ENCODE data around the gene GRB10.

The GRB10 gene

DNA sequence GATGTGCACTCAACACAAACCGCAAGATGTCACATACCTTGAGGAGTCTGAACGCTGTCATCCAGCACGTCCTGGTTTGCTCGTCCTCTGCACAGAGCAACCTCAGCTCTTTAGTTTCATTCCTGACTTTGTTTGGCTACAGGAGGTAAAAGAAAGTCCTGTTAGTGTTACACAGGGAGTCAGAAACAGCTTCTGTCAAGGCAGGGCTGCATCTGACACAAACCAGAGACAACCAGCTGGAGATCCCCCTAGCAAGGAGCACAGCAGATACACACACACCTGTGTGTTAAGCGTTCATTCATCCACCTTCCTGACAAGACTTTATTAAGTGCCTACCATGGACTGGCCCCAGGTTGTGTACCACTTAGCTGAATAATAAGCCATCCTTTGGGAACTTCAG, 170.0 kb downstream of the GRB10 start:
- DNase-seq (ENCODE audit: low read depth, low spot score): no peak

- no peak for DNase-seq (ENCODE audit: low read depth, low spot score)
These were observed 172.0 kb downstream of the GRB10 start for GRCh38 chr7:50610521-50611277.

GRCh38 chr7:50608196-50608906, 174.3 kb downstream of the GRB10 start:
- DNase-seq (ENCODE audit: low read depth, low spot score): no peak

GRCh38 chr7:50607524-50608125, 175.1 kb downstream of the GRB10 start:
- DNase-seq (ENCODE audit: low read depth, low spot score): no peak

GRCh38 chr7:50605059-50605458, 177.6 kb downstream of the GRB10 start:
- no peak for DNase-seq (ENCODE audit: low read depth, low spot score)

- no peak for DNase-seq (ENCODE audit: low read depth, low spot score)
These were observed 179.4 kb downstream of the GRB10 start for GRCh38 chr7:50603287-50603686.

DNA sequence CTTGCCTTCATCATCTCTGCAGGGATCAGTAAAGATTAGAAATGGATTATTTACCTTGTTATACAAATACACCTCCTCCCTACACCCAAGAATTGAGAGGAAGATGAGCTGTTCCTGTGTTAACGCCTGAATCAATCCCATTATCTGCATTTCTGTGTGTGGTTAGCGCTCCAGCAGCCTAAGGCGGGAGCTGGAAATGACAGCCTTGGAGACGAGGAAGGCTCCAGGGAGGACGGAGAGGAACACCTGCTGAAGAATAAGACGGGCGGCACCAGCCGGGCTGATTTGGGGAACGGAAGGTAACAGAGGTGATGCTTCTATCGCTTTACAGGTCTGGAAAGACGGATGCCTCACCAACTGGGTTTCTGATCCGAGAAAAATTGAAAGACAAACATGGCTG, 183.3 kb downstream of the GRB10 start:
- DNase-seq (ENCODE audit: low read depth, low spot score): no peak

- DNase-seq (ENCODE audit: low read depth, low spot score): no peak
These were observed 184.0 kb downstream of the GRB10 start for GRCh38 chr7:50598460-50599343.

- DNase-seq (ENCODE audit: low read depth, low spot score): no peak
These were observed 186.2 kb downstream of the GRB10 start for GRCh38 chr7:50596484-50596883.

DNA sequence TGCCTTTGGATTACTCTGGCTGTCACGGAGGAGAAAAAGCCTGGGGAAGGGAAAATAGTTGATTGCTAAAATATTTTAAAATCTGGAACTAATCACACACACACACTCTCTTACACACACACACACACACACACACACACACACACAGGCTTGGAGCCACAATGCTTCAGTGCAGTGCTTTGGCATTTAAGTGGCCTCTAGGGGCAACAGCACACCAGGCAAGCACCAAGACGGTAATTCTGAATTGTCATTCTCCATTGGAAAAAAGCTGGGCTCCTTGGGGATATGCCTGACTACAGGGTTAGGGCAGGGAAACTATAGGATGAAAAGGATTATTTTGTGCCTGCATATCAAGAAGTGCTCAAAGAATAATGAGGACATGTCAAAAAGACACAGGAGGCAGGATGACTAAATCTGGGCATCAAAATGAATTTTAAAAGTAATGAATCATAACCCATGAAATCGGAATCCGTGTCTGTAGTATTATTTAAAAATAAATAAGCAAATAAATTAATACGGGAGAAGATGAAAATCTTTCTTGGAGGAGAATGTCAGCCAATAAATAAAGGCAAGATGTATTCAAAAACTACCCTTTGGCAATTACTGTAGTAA, 187.1 kb downstream of the GRB10 start:
- DNase-seq (ENCODE audit: low read depth, low spot score): no peak

- no peak for DNase-seq (ENCODE audit: low read depth, low spot score)
These were observed 187.8 kb downstream of the GRB10 start for GRCh38 chr7:50594734-50595485.

GRCh38 chr7:50594136-50594535, 188.6 kb downstream of the GRB10 start:
- DNase-seq (ENCODE audit: low read depth, low spot score): no peak

DNA sequence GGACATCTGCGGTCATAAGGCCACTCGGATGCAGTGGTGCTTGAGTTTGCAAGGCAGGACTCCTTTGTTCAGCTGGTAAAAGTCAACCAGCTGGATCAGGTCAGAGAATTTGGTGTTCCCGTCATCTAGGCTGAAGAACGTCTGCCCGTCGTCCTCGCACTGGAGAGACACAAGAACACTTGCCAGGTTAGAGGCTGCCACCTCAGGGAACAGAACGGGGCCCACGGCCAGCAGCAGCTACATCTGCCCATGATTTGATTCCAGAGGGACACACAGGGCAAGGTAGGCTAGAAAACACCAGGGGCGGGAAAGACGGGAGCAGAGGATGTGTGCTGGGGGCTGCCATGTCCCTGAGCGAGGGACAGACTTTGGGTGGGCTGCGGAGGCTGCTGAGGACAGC, 189.8 kb downstream of the GRB10 start:
- DNase-seq (ENCODE audit: low read depth, low spot score): no peak

DNA sequence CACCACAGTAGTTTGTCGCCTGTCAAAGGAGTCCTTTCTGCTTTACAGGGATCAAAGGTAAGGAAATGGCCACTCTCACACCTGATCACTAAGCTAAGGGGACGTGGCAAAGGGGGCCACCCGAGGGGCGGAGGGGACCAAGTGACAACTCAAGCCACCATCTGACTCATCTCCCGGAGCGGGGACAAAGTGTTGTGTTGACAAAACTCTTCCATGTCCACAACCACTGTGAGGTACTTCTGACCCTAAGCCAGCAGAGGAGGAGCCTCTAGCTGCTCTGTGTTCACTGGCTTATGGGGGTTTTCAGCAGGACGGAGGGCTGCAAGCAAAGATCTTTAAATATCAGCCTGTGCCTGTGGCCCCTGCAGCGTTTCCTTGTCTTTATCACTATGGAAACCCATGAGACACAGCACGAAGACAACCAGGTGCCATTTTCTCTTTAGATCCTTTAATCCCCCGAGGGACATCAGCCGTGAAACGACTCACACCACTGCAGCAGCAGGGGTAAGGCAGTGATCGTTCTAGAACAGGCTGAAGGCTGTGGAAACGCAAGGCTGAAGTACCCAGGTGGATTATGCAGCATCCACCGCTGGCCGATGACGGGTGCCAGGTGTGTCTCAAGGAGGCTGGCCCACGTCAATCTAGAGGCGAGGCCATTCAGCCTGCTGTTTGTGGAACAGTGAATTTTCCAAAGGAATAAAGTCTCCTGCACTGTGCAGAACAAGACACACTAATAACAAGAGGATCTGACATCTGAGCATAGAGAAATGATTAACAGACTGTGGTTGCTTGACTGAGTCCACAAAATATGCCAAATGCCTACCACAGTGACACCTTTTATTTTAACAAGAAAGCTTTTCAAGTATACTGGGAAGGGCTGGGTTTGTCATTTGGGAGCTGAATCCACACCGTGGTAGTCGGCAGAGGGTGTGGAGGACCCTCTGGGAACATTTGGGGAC, 190.9 kb downstream of the GRB10 start:
- DNase-seq (ENCODE audit: low read depth, low spot score): no peak

GRCh38 chr7:50591098-50591479, 191.6 kb downstream of the GRB10 start:
- DNase-seq (ENCODE audit: low read depth, low spot score): no peak

DNA sequence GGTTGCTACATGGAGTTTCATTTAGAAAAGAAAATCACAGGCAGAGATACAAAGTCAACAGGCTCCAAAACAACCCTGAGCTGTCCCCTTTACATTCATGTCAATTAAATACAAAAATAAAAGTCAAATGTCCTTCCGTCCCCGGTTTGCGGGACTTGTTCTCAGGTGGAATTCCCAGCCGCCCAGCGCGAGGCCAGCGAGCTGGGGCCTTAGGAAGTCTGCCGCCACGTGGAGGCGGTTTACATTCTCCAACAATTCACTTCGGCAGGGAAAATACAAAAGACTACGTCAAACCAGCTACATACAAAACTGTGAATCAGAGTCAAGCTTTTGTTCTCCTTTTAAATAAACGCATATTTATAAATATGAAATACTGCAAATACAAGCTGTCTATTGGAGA, 192.2 kb downstream of the GRB10 start:
- no peak for DNase-seq (ENCODE audit: low read depth, low spot score)

DNA sequence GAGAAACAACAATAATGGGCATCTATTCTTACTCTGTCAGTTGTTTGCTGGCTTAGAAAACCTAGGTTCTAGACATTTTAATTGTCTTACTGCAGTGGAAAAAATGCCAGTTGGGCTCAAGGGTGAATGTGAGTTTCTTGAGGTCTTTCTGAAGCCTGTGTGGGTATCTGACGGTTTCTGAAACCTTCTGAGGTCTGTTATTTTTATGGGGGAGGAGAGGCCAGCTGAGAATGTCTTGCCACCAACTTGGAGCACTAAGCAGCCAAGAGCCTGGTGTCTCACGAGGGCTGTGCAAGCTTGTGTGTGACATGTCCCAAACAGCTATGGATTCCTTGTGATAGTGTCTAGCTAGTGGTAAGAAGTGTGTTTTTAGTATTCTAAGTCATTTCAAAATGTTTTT, 193.3 kb downstream of the GRB10 start:
- no peak for DNase-seq (ENCODE audit: low read depth, low spot score)

- no peak for DNase-seq (ENCODE audit: low read depth, low spot score)
These were observed 193.8 kb downstream of the GRB10 start for GRCh38 chr7:50588937-50589336.

- no peak for DNase-seq (ENCODE audit: low read depth, low spot score)
These were observed 195.0 kb downstream of the GRB10 start for GRCh38 chr7:50587737-50588136.
